GM21723 (cell line): ENCODE data around the gene AOC3.

Source experiments
- ATAC-seq: cut with Tn5 transposase; IDR thresholded peaks from one replicate; pipeline ENCODE4 v1.9.1; 2021; ENCODE audit warnings: mild to moderate bottlenecking, moderate library complexity; ENCODE audit not compliant: unreplicated experiment

The AOC3 gene, protein sequence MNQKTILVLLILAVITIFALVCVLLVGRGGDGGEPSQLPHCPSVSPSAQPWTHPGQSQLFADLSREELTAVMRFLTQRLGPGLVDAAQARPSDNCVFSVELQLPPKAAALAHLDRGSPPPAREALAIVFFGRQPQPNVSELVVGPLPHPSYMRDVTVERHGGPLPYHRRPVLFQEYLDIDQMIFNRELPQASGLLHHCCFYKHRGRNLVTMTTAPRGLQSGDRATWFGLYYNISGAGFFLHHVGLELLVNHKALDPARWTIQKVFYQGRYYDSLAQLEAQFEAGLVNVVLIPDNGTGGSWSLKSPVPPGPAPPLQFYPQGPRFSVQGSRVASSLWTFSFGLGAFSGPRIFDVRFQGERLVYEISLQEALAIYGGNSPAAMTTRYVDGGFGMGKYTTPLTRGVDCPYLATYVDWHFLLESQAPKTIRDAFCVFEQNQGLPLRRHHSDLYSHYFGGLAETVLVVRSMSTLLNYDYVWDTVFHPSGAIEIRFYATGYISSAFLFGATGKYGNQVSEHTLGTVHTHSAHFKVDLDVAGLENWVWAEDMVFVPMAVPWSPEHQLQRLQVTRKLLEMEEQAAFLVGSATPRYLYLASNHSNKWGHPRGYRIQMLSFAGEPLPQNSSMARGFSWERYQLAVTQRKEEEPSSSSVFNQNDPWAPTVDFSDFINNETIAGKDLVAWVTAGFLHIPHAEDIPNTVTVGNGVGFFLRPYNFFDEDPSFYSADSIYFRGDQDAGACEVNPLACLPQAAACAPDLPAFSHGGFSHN

DNA sequence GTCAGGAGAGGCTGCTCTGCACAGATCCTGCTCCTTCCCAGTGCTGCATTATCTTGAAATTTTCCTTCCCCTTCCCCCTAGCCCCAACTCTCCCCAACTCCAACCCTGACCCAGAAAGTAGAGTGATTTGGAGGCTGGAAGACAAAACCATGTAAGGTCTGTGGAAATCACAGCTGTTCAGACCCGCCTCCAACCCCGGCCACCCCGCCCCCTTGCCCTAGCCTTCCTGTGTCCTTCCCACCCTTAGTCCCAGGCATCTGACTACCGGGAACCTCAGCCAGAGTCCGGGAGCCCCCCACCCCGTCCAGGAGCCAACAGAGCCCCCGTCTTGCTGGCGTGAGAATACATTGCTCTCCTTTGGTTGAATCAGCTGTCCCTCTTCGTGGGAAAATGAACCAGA lies at the start of gene AOC3:
Gene AOC3 (plus strand): TSS at position 246 of the 400 bp plus-strand sequence. CDS start 145 bp downstream, at position 391.
- no peak for ATAC-seq

DNA sequence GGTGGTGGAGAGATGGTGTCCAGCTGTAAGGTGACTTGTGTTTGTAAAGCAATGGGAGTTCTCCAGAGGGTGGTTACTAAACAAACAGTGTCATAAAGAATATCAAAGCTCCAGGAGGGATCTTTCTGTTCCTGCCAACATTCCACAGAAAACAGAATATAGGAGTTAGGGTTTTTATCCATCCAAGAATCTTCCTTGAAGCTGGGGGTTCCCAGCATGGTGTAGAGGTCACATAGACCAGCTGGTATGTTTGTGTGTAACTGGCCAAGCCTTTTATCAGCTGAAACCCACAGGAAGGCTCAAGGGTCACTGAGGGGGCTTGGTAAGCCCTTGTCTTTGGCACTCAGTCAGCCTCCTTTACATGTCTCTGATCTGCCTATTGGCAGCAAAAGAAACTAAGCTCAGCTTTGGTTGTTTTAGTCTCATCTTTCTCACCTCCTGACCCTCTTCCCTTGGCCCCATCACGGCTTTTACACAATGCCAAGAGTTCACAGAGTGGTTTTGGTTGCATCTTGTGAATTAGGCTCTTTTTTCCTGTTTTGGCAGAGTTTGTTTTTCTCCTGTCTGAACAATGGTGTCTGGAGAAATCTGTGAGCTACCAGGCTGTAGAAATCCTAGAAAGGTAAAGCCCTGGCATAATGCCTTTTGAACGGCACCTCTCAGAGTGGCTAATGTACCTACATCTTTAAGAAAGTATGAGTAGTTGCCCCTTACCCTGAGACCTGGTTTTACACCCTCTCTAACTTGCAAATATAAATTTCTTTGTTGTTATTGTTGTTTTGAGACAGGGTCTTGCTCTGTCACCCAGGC lies 47.7 kb upstream of the AOC3 start:
- no peak for ATAC-seq

DNA sequence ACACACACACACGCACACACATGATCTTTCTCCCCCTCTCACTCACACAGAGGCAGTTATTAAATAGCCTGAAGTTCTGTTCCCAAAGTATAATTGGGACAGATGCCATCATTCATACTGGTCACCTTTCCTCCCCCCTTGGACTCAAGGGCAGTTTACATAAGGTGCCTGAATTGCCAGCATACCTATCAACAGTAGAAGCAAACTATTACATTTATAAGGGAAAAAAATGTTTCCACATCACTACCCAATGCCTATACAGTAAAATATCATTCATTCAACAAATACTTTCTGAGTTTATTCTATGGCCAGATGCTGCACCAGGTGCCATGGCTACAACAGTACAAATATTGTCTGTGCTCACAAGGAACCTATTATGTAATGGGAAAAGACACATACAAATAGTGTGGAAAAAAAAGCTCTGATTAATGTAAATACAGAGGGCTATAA lies 46.1 kb upstream of the AOC3 start:
- ATAC-seq, result no peak

DNA sequence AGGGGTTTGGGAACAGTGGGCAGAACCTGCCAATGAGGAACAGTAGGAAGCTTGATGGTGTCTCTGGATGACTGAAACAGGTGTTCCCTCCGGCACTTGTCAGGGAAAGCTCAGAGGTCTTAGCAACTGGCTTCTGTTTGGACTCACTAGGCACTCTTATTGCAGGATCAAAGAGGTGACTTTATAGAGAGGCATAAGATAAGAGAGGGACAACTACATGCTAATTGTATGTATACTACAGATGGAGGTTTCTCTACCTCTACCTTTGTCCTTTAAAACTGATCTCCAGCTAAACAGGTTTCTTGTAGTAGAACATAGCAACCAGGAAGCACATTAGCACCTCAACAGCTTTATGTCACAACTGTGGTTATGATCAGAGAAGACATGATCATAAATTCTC lies 44.8 kb upstream of the AOC3 start:
- no peak for ATAC-seq

DNA sequence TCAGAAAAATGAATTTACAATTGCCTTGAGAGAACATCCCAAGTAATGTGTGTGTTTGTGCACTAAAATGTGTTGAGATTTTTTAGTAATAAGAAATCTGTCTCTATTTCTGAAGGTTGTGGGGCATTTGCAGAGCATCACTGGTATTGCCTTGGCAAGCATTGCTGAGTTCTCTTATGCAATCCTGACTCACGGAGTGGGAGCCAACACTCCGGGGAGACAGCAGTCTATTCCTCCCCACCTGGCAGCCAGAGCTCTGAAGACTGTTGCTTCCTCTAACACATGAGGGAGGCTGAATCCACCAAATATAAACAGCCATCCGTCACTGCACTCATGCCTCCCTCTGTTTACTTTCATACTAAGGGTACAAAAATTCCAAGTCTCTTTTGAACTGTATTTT lies 41.7 kb upstream of the AOC3 start:
- ATAC-seq, result no peak

DNA sequence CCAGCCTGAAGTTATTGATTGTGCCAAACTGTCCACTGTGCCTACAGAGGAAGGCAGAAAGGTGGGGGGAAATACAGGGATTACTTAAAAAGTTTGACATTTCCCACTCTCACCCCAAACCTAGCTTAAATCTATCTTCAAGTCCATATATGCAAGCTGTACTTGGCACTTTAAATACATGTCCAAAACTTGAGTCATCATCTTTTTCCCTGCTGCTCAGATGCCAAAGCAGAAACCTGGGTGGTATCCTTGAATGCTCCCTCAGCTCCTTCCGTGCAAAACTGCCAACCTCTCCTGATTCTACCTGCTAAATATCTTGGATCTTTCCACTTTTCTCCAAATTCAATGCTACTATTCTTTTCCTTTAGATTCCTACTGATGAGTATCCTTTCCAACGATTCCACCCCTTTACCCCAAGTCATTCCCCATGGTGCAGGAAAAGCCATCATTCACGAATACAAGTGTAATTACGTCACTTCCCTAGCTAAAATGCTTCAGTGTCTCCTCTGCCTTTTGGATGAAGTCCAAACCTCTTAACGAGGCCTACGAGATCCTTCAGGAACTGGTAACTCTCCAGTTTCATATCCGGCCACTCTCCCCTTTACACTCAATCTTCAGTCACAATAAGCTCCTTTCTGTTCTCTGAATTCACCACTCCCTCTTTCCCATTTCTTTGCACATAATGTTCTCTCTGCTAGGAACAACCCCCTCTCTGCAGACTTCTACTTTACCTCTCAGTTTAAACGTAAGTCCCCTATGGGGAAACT lies 36.2 kb upstream of the AOC3 start:
- ATAC-seq, result no peak

DNA sequence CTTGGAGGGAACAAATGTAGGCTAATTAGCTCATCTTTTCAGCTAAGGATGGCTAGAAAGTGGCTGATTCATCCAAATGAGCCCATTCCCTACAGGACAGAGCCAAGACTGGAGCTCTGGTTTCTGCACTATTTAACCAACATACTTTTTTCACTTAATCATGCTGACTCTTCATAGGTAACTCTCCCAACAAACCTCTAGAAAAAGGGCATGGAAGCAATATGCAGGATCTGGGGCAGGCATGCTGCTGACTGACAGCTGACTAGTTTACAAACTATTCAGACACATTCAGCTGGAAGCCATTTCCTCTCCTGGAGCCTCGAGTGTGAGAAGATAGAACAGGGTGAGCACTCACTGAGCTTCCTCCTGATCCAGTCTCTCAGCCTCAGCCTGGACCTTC lies 33.1 kb upstream of the AOC3 start:
- no peak for ATAC-seq

DNA sequence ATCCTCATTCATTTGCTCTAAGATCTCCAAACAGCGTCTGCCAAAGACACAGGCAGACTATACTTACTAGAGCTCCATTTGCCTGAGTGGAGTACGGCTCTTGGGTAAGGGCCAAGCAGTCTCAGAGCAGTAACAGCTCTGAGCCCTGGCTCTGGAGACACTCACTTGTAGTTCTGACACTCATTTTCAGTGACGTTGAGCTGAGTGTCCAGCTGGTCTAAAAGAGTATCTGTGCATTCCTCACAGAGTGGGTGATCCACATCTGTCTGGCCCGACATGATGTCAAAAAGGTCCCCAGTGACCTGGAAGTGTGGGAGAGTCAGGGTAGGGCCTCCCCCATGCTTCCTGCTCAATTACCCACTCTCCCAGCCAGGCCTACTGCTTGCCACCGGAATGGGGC lies 32.6 kb upstream of the AOC3 start:
- ATAC-seq, result no peak

DNA sequence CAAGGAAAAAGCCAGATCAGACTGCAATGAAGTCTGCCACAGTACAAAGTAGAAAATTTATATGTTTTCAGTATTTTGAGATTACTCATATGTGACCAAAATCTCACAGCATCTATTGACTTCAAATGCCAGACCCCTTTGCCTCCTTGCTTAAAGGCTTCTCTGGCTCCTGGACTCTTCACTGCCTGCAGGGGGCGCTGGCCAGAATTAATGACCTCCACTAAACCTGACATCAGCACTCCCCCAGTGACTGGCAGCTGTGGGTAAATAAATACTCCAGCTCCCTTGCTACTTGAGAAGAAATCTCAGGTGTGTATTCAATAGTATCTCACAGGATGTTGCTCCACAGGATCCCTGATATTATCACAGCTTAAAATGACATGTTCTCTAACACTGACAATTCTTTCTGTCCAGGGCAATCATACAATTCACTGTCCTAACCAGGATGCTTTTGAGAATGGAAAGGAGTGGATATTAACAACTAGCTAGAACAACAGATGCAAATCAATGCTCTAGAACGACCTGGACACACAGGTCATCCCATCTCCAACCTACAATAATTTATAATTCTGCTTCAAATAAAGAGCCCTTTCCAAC lies 31.0 kb upstream of the AOC3 start:
- ATAC-seq, result no peak

DNA sequence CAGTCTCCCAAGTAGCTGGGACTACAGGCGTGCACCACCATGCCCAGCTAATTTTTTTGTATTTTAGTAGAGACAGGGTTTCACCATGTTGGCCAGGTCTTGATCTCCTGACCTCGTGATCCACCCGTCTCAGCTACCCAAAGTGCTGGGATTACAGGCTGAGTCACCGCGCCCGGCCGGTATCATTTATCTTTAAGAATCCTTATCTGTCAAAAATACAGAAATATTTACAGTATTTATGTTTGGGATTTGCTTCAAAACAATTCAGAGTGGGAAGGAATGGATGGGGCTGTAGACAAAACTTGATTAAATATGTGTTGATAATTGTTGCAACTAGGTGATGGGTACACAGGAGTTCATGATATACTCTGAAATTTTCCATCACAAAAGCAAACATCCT lies 29.8 kb upstream of the AOC3 start:
- ATAC-seq, result no peak

DNA sequence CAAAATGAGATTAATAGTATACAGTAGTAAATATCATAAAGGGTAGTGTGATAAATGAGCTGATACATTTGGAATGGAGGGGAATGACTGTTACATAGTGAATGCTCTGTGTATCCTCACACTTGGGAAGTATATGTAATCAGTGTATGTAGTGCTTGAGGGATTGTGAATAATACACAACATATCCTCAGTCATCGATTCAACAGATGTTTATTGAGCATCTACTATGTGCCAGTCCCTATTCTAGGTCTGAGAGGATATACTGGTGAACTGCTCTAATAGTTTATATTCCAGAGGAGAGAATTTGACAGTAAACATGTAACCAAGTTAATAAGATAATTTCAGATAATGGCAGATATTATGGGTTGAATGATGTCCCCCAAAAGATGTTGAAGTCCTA lies 23.5 kb upstream of the AOC3 start:
- ATAC-seq, result no peak

DNA sequence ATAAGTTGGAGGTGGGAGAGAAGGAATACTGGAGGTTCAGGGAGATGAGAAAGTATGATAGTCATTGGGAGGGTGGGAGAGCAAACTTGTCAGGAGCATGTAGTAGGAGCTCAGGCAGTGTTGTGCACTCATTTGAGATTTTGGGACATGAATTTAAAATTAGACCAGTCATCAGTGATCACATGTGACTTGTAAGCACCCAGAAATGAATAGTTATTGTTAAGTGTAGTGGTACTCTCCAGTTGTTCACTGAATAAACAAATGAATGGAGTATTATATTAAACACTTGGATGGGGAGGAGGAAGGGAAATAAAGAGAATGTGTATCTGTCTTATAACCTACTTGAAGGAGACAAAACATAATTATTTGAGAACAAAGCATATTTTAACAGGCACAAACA lies 20.0 kb upstream of the AOC3 start:
- no peak for ATAC-seq

DNA sequence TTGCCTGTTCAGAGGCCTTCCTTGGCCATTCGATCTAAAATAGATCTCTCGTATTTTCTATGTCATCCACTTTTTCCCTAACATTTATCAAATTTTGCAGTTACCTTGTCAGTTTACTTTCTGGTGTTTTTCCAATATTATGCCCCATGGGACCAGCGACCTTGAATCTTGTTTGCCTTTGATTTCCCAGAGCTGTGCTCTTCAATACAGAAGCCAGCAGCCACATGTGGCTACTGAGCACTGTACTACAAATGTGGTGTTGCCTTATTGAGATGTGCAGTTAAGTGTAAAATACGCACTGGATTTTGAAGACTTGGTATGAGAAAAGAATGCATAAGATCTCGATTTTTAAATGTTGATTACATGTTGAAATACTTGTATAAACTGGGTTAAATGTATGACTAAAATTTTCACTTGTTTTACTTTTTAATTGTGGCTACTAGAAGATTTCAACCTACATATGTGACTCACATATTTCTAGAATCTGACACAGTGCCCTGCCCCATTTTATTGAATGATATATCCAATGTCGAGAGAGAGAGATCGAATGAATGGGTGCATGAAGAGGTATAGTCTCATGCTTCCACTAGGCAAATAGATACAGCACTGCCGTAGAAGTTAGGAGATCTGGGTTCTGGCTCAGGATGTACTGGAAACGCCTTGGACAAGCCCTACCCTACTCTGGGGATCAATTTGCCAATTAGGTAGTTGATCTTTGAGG lies 18.6 kb upstream of the AOC3 start:
- ATAC-seq, result peak; percentile 8

DNA sequence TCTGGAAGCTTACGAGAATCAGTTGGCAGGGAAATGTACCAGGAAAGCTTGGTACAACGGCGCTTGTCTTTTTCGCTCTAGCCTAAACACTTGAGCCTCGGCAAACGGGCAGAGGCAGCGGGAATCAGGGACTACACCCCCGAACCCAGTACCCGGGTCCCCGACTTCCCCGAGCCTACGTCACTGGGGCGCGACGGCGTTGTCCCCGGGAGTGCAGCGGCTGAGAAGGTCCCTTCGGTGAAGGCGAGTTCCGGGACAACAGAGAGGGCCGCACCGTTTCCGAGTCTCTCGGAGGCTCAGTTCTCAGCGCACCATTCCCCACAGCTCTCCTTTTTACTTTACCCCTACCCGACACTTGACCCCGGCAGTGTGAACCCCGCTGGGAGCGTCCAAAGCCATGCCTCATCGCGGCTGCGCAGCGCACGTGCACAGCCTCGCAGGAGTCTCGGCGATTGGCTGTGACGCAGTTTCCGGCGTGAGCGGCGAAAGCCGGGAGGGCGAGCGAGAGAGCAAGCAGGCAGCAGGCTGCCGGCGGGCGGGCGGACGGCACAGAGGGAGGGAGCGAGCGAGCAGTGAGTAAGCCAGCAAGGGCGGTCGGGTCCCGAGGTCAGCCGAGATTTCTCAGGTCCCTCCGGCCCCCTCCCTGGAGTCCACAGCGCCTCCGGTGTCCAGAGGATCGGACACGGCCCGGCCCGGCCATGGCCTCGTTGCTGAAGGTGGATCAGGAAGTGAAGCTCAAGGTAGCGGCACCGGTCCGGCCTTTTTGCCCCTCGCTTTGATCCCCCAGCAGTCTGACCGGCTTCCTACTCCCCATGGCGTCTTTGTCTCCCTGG lies 17.8 kb upstream of the AOC3 start, which contains the start of gene PSME3:
Gene PSME3 (plus strand): TSS at position 464 of the 833 bp plus-strand sequence. CDS start 235 bp downstream, at position 699.
- peak; percentile 80 for ATAC-seq

DNA sequence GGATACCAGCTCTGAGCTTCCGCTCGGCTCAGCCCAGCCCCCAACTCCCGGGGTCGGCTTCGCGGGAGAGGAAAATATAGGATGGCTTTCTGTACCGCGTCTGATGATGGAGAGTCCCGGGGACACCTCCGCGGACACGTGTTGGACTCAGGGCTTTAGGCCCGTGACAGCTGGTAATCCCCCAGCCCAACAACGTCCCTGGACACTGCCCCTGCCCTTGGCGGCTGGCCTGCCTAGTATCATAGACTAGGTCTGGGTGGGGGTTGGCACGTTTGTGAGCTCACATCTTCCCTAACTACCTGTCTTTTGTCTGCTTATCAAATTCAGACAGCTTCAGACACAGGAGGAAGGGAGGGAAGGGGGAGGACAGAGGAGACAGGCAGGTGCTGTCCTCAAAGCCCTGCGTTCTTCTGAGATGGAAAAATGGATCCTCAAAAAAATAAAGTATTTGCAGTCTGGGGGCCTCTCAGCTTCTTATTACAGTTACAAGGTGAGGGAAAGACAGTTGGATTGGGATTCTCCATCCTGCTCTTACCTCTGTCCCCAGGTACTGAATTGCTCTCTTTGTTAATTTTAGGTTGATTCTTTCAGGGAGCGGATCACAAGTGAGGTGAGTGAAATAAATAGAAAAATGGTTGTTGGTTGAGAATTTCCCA lies 17.1 kb upstream of the AOC3 start:
- ATAC-seq, result peak; percentile 18

DNA sequence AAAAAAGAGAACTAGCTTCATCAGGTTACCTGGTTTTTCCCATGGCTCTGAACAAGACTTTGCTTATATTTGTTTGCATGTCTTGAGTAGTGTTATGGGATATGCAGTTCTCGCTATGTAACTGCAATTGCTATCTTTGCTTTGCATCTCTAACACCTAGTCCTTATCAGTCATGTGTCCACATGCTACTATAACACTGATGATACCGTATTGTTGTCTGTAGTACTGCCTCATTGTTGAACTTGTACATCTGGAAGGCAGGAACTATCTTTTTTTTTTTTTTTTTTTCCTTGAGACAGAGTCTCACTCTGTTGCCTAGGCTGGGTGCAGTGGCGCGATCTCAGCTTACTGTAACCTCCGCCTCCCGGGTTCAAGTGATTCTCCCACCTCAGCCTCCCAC lies 15.3 kb upstream of the AOC3 start:
- no peak for ATAC-seq

DNA sequence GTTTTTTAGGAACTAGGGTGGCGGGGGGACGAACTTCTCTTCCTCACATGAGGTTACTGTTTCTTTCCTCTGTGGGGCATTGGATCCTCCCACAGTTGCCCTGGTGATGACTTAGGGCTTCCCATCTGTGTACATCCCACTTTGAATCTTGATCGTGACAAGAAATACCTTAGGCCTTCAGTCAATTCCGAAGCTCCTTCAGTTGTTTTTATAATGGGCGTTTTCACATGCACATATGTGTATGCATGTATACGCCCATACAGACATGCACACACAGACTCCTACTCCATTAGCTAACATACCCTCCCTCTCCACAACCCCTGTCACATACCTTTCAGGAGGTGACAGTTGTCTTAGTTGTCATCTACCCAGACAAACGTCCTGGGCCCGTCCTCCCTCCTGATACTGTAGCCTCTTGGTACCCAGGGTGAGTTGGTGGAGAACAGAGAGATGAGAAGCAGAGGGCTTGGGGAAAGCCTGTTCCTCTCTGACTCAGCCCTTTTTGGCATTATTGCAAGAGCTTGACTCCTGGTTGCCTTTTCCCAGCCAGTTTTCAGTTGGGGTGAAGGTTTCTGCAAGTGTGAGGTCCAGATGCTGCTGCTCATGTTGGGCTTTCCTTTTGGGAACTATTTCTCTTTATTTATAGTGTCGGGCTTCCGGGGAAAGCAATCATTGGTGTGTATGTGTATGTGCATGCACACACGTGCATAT lies 8.9 kb upstream of the AOC3 start:
- ATAC-seq, result no peak
